Gastroesophageal sphincter (tissue), 3 donors: ENCODE results near the gene IRF2.
A peak's percentile ranks its signal among the peaks of the same experiment; 100 is the strongest.

Experiments
- CTCF ChIP-seq, 4 experiments: fragments of 200-600 bp in 2 of 4; fragments of 450-650 bp in 2 of 4; sonication (generic) in 1 of 4; IDR thresholded peaks; one replicate each; pipeline ENCODE4 v1.5.1; 2017 to 2019; ENCODE audit warnings: antibody characterized with exemption in 4 of 4, mild to moderate bottlenecking in 2 of 4, moderate library complexity in 2 of 4
- POLR2A ChIP-seq, 2 donors: fragments of 450-650 bp; IDR thresholded peaks; one replicate each; pipeline ENCODE4 v1.6.1; 2017; ENCODE audit warnings: antibody characterized with exemption in 2 of 2, mild to moderate bottlenecking in 2 of 2, moderate library complexity in 1 of 2
- POLR2AphosphoS5 ChIP-seq: sonication (generic); formaldehyde crosslinking; IDR thresholded peaks from one replicate; pipeline ENCODE4 v1.6.1; 2017; ENCODE audit warnings: antibody characterized with exemption

GRCh38 chr4:184439856-184440594 lies 34.3 kb downstream of the IRF2 start:
- TF ChIP-seq POLR2A (IDR thresholded peaks at IDR 0.05) (no peak), CTCF (IDR thresholded peaks at IDR 0.05) (no peak), POLR2AphosphoS5 (peak; percentile 22)
